Measurements from ENCODE around the gene PDIA2.

DNA sequence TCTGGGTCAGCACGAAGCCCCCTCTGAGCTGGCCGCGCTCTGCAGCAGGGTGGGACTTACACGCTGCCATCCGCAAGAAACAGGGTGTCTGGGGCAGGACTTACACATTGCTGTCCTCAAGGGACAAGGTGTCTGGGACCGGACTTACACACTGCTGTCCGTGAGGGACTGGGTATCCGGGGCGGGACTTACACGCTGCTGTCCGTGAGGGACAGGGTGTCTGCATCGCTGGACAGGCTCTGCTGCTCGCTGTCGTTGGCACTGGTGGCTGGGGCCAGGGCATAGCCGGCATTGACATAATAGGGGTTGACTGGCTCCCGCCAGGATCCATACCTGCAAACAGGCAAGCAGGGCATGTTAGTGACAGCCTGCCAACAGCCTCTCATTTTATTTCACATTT lies 31.4 kb downstream of the PDIA2 start:
- TF ChIP-seq CTCF (IDR thresholded peaks at IDR 0.05) (no peak), POLR2A (IDR thresholded peaks at IDR 0.05) (no peak)

Data from testis (tissue), 2 donors.